Urinary bladder (tissue), 4 donors: Measurements from ENCODE around the gene PFDN4. TPM values are rescaled to one million over a fixed set of nuclear protein-coding genes. Genes with fewer than 3 reads are reported as not detected.
A peak's percentile ranks its signal among the peaks of the same experiment; 100 is the strongest.

Experiments used
- DNase-seq: peaks from one replicate; pipeline ENCODE4 v3.0.0-alpha.2; 2015; ENCODE audit errors: extremely low spot score
- H3K27ac ChIP-seq: one replicate; pipeline ENCODE4 v1.5.1; 2013; ENCODE audit warnings: low read depth, mild to moderate bottlenecking, moderate library complexity
- H3K36me3 ChIP-seq: one replicate; pipeline ENCODE4 v1.6.1; 2013; ENCODE audit warnings: mild to moderate bottlenecking, moderate library complexity; ENCODE audit not compliant: insufficient read depth
- H3K4me1 ChIP-seq: one replicate; pipeline ENCODE4 v1.6.1; 2013; ENCODE audit warnings: mild to moderate bottlenecking, moderate library complexity; ENCODE audit not compliant: insufficient read depth
- H3K4me3 ChIP-seq: one replicate; pipeline ENCODE4 v1.5.1; 2013; ENCODE audit warnings: low read depth, low read length
- WGBS: extraction: QIAGEN DNeasy Blood & Tissue Kit; methylation state at CpG from one replicate; pipeline ENCODE4 v1.1.7; 2013; 5-methylcytosine and 5-hydroxymethylcytosine counted together
- polyA plus RNA-seq: library from polyadenylated mRNA; stranded (reverse); fragments of 200-250 nt; gene quantifications from one replicate; pipeline ENCODE4 v1.2.3, GENCODE V29; 2013
- total RNA-seq: library from RNA; depleted of rRNA; stranded (reverse); fragments of >200 nt; gene quantifications from one replicate; pipeline ENCODE4 v1.2.3, GENCODE V29; 2014
- donor health status: healthy with polysubstance abuse.
- donor health status: healthy.

Gene PFDN4
- 102 TPM for total RNA-seq
- polyA plus RNA-seq = 61.3 TPM

- Histone ChIP-seq H3K4me3 (peak within 1 kb of the TSS; percentile 92), H3K4me1 (peaks cover 2% of the 10 kb centered on the region), H3K27ac (peak within 1 kb of the TSS; percentile 95), H3K36me3 (no peaks in the 10 kb centered on the region)
- peak; percentile 45 for DNase-seq
- WGBS = under 1% methylated on average over 76 of the region's 76 CpGs
Observed at GRCh38 chr20:54207743-54208547, at the start of gene PFDN4. TSS of gene PFDN4 (plus strand) at chr20:54208087. CDS start at chr20:54208101, 14 bp downstream.

GRCh38 chr20:54158226-54158625 lies 49.7 kb upstream of the PFDN4 start:
- Histone ChIP-seq H3K4me3 (no peak overlapping the region), H3K27ac (no peak overlapping the region), H3K4me1 (no peaks in the 10 kb centered on the region), H3K36me3 (peaks cover 6% of the 10 kb centered on the region)
- DNase-seq = no peak
- WGBS = 75% methylated on average over 3 of the region's 3 CpGs

DNA sequence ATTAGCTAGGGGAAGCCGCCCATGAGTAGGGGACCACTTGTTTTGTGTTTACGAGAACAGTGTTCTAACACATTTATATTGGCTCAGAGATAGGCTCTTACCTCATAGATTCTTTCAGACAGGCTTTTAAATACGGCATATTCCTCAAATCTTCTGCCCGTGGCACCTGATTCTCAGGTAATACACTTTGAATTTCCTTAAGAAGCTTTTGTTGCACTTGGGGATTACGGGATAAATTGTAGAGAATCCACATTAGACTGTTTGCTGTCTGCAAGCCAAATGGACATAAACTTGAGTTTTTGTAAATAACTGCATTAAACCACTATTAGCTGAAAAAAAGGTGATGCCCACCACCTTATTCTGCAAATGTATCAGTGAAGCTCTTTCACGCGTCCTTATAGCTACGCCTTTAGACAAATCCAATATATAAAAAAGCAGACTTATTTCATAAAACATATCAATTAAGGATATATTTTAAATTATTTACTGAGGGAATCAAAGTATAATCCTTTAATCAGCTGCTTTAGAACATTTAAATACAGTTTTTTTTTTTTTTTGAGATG lies 49.0 kb upstream of the PFDN4 start:
- no peak for DNase-seq
- whole genome bisulfite sequencing = 83% methylated on average over 8 of the region's 8 CpGs
- H3K4me1 ChIP-seq = no peaks in the 10 kb centered on the region
- no peak overlapping the region for H3K4me3 ChIP-seq
- no peak overlapping the region for H3K27ac ChIP-seq
- peaks cover 6% of the 10 kb centered on the region for H3K36me3 ChIP-seq

GRCh38 chr20:54160065-54161007 lies 47.6 kb upstream of the PFDN4 start:
- Histone ChIP-seq H3K27ac (no peak overlapping the region), H3K36me3 (peaks cover 6% of the 10 kb centered on the region), H3K4me1 (no peaks in the 10 kb centered on the region), H3K4me3 (no peak overlapping the region)
- 83% methylated on average over 7 of the region's 7 CpGs for WGBS
- DNase-seq = no peak

- no peak for DNase-seq
- H3K27ac ChIP-seq = no peak overlapping the region
- WGBS = 87% methylated on average over 9 of the region's 9 CpGs
- H3K36me3 ChIP-seq = peaks cover 5% of the 10 kb centered on the region
- H3K4me1 ChIP-seq = no peaks in the 10 kb centered on the region
- no peak overlapping the region for H3K4me3 ChIP-seq
Observed at GRCh38 chr20:54161008-54161820, 46.7 kb upstream of the PFDN4 start.

- no peak for DNase-seq
- Histone ChIP-seq H3K36me3 (peaks cover 3% of the 10 kb centered on the region), H3K4me1 (no peaks in the 10 kb centered on the region), H3K27ac (no peak overlapping the region), H3K4me3 (no peak overlapping the region)
- whole genome bisulfite sequencing = 80% methylated on average over 4 of the region's 4 CpGs
Observed at GRCh38 chr20:54161821-54162149, 46.1 kb upstream of the PFDN4 start.

DNA sequence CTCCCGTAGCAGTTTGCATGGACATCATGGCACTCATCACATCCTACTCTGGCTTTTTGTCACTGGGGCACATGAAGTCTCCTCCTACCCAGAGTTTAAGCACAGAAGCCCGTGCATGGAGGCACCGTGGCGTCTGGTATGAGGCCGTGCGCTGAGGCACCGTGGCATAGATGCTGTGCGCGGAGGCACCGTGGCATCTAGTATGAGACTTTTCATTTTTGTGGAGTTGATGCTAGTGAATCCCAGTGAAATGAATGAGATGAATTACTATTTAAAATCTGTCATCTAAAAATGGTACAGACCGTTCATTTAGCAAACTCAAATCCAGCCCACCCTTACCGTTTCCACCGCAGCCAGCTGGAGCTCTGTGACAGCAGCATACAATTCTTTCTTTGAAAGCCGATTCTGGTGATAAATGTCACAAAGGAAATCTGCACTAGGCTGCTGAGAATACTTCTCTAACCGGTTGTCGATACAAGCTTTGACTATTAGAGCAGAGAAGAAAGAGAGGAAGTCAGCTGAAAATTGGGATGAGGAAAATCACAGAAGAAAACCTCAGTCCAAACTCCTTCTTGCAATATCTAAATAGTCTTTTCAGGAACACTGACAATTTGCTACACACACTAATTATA lies 45.4 kb upstream of the PFDN4 start:
- DNase-seq = no peak
- H3K4me1 ChIP-seq = no peaks in the 10 kb centered on the region
- H3K36me3 ChIP-seq = peaks cover 3% of the 10 kb centered on the region
- H3K4me3 ChIP-seq = no peak overlapping the region
- no peak overlapping the region for H3K27ac ChIP-seq
- WGBS = 53% methylated on average over 16 of the region's 16 CpGs

DNA sequence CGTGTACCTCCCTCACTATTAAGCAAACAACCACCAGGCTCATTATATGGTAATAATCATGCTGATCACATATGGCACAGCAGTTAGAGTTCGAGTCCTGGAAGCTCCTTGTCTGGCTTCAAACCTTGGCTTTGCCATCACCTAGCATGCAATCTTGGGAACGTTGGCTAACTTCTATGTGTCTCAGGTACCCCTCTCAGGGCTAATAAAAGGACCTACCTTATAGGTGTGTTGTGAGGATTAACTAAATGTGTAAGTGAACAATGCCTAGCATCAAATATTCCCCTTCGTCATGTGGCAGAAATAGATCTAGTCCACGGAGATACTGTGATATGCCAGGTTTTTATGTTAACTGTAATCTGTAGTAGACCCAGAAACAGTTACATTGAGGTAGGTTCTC lies 44.5 kb upstream of the PFDN4 start:
- H3K36me3 ChIP-seq = peaks cover 2% of the 10 kb centered on the region
- DNase-seq = no peak
- no peak overlapping the region for H3K4me3 ChIP-seq
- H3K4me1 ChIP-seq = no peaks in the 10 kb centered on the region
- WGBS = 88% methylated on average over 5 of the region's 5 CpGs
- no peak overlapping the region for H3K27ac ChIP-seq

DNA sequence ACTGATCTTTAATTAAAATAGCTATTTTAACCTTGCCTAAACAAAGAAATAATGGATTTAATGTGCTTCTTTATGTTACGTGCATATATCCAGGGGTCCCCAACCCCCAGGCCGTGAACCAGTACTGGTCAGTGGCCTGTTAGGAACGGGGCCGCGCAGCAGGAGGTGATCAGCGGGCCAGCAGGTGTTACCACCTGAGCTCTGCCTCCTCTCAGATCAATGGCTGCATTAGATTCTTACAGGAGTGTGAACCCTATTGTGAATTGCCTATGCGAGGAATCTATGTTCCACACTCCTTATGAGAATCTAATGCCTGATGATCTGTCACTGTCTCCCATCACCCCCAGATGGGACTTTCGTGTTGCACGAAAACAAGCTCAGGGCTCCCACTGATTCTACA lies 42.9 kb upstream of the PFDN4 start:
- no peaks in the 10 kb centered on the region for H3K36me3 ChIP-seq
- H3K4me3 ChIP-seq = no peak overlapping the region
- 94% methylated on average over 9 of the region's 9 CpGs for WGBS
- H3K4me1 ChIP-seq = no peaks in the 10 kb centered on the region
- no peak for DNase-seq
- H3K27ac ChIP-seq = no peak overlapping the region

GRCh38 chr20:54165803-54166202 lies 42.1 kb upstream of the PFDN4 start:
- H3K4me3 ChIP-seq = no peak overlapping the region
- H3K4me1 ChIP-seq = no peaks in the 10 kb centered on the region
- 56% methylated on average over 2 of the region's 2 CpGs for WGBS
- no peak for DNase-seq
- no peak overlapping the region for H3K27ac ChIP-seq
- no peaks in the 10 kb centered on the region for H3K36me3 ChIP-seq

DNA sequence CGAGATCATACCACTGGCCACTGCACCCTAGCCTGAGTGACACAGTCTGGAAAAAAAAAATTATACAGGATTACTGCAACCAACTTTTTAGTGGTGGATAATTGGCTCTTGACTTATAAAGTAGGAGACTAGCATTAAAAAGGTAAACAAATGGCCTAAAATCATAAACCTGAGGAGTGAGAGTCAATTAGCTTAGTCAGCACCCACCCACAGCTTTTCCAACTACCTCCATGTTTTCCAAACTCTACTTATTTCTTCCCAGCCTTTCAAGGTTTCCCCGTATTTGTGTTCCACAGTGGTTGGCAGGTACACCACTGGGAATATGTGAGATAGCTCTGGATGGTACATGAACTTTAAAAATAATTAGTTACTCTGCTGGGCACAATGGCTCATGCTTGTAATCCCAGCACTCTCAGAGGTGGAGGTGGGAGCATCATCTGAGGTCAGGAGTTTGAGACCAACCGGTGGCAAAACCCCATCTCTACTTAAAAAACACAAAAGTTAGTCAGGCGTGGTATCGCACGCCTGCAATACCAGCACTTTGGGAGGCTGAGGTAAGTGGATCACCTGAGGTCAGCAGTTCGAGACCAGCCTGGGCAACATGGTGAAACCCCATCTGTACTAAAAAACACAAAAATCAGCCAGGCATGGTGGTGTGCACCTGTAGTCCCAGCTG lies 40.8 kb upstream of the PFDN4 start:
- Histone ChIP-seq H3K4me1 (no peaks in the 10 kb centered on the region), H3K4me3 (no peak overlapping the region), H3K36me3 (no peaks in the 10 kb centered on the region), H3K27ac (no peak overlapping the region)
- WGBS = 91% methylated on average over 7 of the region's 7 CpGs
- DNase-seq = no peak
